Sigmoid colon (tissue), 7 donors: ENCODE results near the gene HHEX. TPM values are rescaled to one million over a fixed set of nuclear protein-coding genes. Genes with fewer than 3 reads are reported as not detected.
A peak's percentile ranks its signal among the peaks of the same experiment; 100 is the strongest.

Source experiments
- DNase-seq: peaks from one replicate; pipeline ENCODE4 v3.0.0-alpha.2; 2019
- H3K27ac ChIP-seq, 4 donors: fragments of 200-600 bp; sonication (generic); one replicate each; pipeline ENCODE4 v1.5.1; 2016 to 2019; ENCODE audit warnings: mild to moderate bottlenecking in 1 of 4
- H3K27me3 ChIP-seq, 3 donors: fragments of 200-600 bp; sonication (generic); one replicate each; pipeline ENCODE4 v1.5.1; 2019; ENCODE audit warnings: mild to moderate bottlenecking in 1 of 3
- H3K36me3 ChIP-seq, 4 donors: fragments of 200-600 bp; sonication (generic); one replicate each; pipeline ENCODE4 v1.5.1; 2016 to 2019
- H3K4me1 ChIP-seq, 4 donors: fragments of 200-600 bp; sonication (generic); one replicate each; pipeline ENCODE4 v1.5.1; 2017 to 2019
- H3K4me3 ChIP-seq, 4 donors: fragments of 200-600 bp; sonication (generic); one replicate each; pipeline ENCODE4 v1.5.1; 2017 to 2019; ENCODE audit warnings: mild to moderate bottlenecking in 2 of 4, moderate library complexity in 1 of 4
- H3K9me3 ChIP-seq, 4 donors: fragments of 200-600 bp in 3 of 4; sonication (generic) in 3 of 4; one replicate each; pipeline versions ENCODE4 v1.5.1 to v1.6.1; 2013 to 2019
- CTCF ChIP-seq, 4 experiments: fragments of 450-650 bp in 3 of 4; fragments of 200-600 bp in 1 of 4; IDR thresholded peaks; one replicate each; pipeline ENCODE4 v1.5.1; 2016 to 2019; ENCODE audit warnings: antibody characterized with exemption in 4 of 4, mild to moderate bottlenecking in 3 of 4, moderate library complexity in 2 of 4
- EP300 ChIP-seq, 4 donors: sonication (generic); formaldehyde crosslinking; IDR thresholded peaks; one replicate each; pipeline ENCODE4 v1.6.1; 2017; ENCODE audit warnings: antibody characterized with exemption in 4 of 4
- POLR2A ChIP-seq, 2 donors: fragments of 450-650 bp; IDR thresholded peaks; one replicate each; pipeline ENCODE4 v1.6.1; 2016; ENCODE audit warnings: antibody characterized with exemption in 2 of 2, mild to moderate bottlenecking in 2 of 2, moderate library complexity in 2 of 2
- POLR2AphosphoS5 ChIP-seq, 4 donors: sonication (generic); formaldehyde crosslinking; IDR thresholded peaks; one replicate each; pipeline ENCODE4 v1.6.1; 2017; ENCODE audit warnings: antibody characterized with exemption in 4 of 4
- WGBS, 2 donors: extraction: QIAGEN DNeasy Blood & Tissue Kit; methylation state at CpG; one replicate each; pipeline ENCODE4 v1.1.7; 2013; 5-methylcytosine and 5-hydroxymethylcytosine counted together
- intact Hi-C: fragments of 100-400 bp; cut with DNase I; formaldehyde crosslinking; loops from one replicate; pipeline ENCODE4 v1.15.1; 2023
- polyA plus RNA-seq, 3 donors: library from polyadenylated mRNA; stranded (reverse); fragments of 200-250 nt; gene quantifications; one replicate each; pipeline ENCODE4 v1.2.3, GENCODE V29; 2013
- total RNA-seq, 4 donors: library from RNA; depleted of rRNA; stranded (reverse); fragments of >200 nt; gene quantifications; one replicate each; pipeline ENCODE4 v1.1.0, GENCODE V29; 2016
- donor health status: healthy with polysubstance abuse.
- donor health status: Bipolar disorder and iron deficiency.
- donor health status: healthy.

HHEX gene
- total and polyA plus RNA-seq, 7 donors, result 2.8 to 13.2 (median 6.6) TPM

GRCh38 chr10:92696606-92697383 is 7.0 kb downstream of the HHEX start:
- TF ChIP-seq POLR2AphosphoS5 (IDR thresholded peaks at IDR 0.05) (no peak), POLR2A (IDR thresholded peaks at IDR 0.05) (no peak), EP300 (IDR thresholded peaks at IDR 0.05) (no peak), CTCF (IDR thresholded peaks at IDR 0.05) (no peak)
- no peaks in the 10 kb centered on the region for H3K36me3 ChIP-seq
- H3K4me1 ChIP-seq, result peaks cover 0 to 19% (median 8%) of the 10 kb centered on the region in 4 donors
- H3K9me3 ChIP-seq, result no peaks in the 10 kb centered on the region
- peaks cover 0 to 20% (median 0%) of the 10 kb centered on the region in 3 donors for H3K27me3 ChIP-seq
- 77 to 88% methylated on average over 7 of the region's 7 CpGs for WGBS, 2 donors
- H3K4me3 ChIP-seq, result no peak overlapping the region
- DNase-seq, result no peak
- intact Hi-C loops, result loop anchor here (2.0 to 10.0 kb wide), 2 partner anchors 152 to 182 kb away; partner anchors contain the start of gene EXOC6
- H3K27ac ChIP-seq, result peak overlapping the region in 2 of 4 donors; percentile 42 to 66

- H3K4me3 ChIP-seq, result no peak overlapping the region
- peaks cover 0 to 14% (median 0%) of the 10 kb centered on the region in 3 donors for H3K27me3 ChIP-seq
- DNase-seq, result no peak
- TF ChIP-seq POLR2A (IDR thresholded peaks at IDR 0.05) (no peak), EP300 (IDR thresholded peaks at IDR 0.05) (no peak), CTCF (IDR thresholded peaks at IDR 0.05) (no peak), POLR2AphosphoS5 (IDR thresholded peaks at IDR 0.05) (no peak)
- peaks cover 0 to 18% (median 6%) of the 10 kb centered on the region in 4 donors for H3K4me1 ChIP-seq
- WGBS, 2 donors, result 16 to 50% methylated on average over 7 of the region's 7 CpGs
- H3K27ac ChIP-seq, result peak overlapping the region in 1 of 4 donors; percentile 26
- H3K9me3 ChIP-seq, result no peaks in the 10 kb centered on the region
- intact Hi-C loops, result loop anchor here (2.0 to 10.0 kb wide), 3 partner anchors 59 to 183 kb away; partner anchors contain the start of gene EXOC6
- H3K36me3 ChIP-seq, result no peaks in the 10 kb centered on the region
Observed at GRCh38 chr10:92697663-92698511, 8.1 kb downstream of the HHEX start.

GRCh38 chr10:92699193-92699517 is 9.4 kb downstream of the HHEX start:
- Histone ChIP-seq H3K4me1 (peaks cover 0 to 18% (median 6%) of the 10 kb centered on the region in 4 donors), H3K9me3 (no peaks in the 10 kb centered on the region), H3K36me3 (no peaks in the 10 kb centered on the region), H3K27me3 (peaks cover 0 to 14% (median 0%) of the 10 kb centered on the region in 3 donors), H3K4me3 (peak overlapping the region in 3 of 4 donors; percentile 37 to 53 (median 52)), H3K27ac (peak overlapping the region; percentile 52 to 83 (median 68))
- TF ChIP-seq EP300 (IDR thresholded peaks at IDR 0.05), result no peak
- no peak for TF ChIP-seq POLR2AphosphoS5 (IDR thresholded peaks at IDR 0.05)
- TF ChIP-seq CTCF (IDR thresholded peaks at IDR 0.05), result no peak
- no peak for TF ChIP-seq POLR2A (IDR thresholded peaks at IDR 0.05)
- WGBS, 2 donors, result 12 to 19% methylated on average over 3 of the region's 3 CpGs
- no peak for DNase-seq
- intact Hi-C loops, result loop anchor here (2.0 to 10.0 kb wide), 2 partner anchors 58 to 184 kb away; no protein-coding TSS in a partner anchor

GRCh38 chr10:92699518-92700381 is 10.0 kb downstream of the HHEX start:
- TF ChIP-seq POLR2A (IDR thresholded peaks at IDR 0.05), result no peak
- TF ChIP-seq CTCF (IDR thresholded peaks at IDR 0.05), result no peak
- peak overlapping the region; percentile 18 to 53 (median 44) for H3K4me3 ChIP-seq
- peaks cover 0 to 18% (median 6%) of the 10 kb centered on the region in 4 donors for H3K4me1 ChIP-seq
- no peaks in the 10 kb centered on the region for H3K9me3 ChIP-seq
- WGBS, 2 donors, result 3 to 5% methylated on average over 32 of the region's 32 CpGs
- peaks cover 0 to 14% (median 0%) of the 10 kb centered on the region in 3 donors for H3K27me3 ChIP-seq
- no peaks in the 10 kb centered on the region for H3K36me3 ChIP-seq
- no peak for DNase-seq
- intact Hi-C loops, result loop anchor here (2.0 to 10.0 kb wide), 2 partner anchors 57 to 185 kb away; no protein-coding TSS in a partner anchor
- H3K27ac ChIP-seq, result peak overlapping the region; percentile 52 to 83 (median 68)
